GM19467 (cell line): ENCODE results near the gene CD46.

Source experiments
- ATAC-seq: cut with Tn5 transposase; IDR thresholded peaks from one replicate; pipeline ENCODE4 v1.9.1; 2021; ENCODE audit warnings: mild to moderate bottlenecking, moderate library complexity; ENCODE audit not compliant: unreplicated experiment

The CD46 gene

GRCh38 chr1:207812778-207813511, 61.1 kb downstream of the CD46 start:
- ATAC-seq = no peak

- no peak for ATAC-seq
Observed at GRCh38 chr1:207813512-207813881, 61.6 kb downstream of the CD46 start.

- ATAC-seq = no peak
Observed at GRCh38 chr1:207813946-207814345, 62.1 kb downstream of the CD46 start.

- ATAC-seq = no peak
Observed at GRCh38 chr1:207814469-207814868, 62.6 kb downstream of the CD46 start.

GRCh38 chr1:207815466-207815865, 63.6 kb downstream of the CD46 start:
- ATAC-seq = no peak

- ATAC-seq = no peak
Observed at GRCh38 chr1:207815913-207816291, 64.0 kb downstream of the CD46 start.

- no peak for ATAC-seq
Observed at GRCh38 chr1:207817166-207817565, 65.3 kb downstream of the CD46 start.

GRCh38 chr1:207817778-207818751, 66.2 kb downstream of the CD46 start:
- no peak for ATAC-seq

- no peak for ATAC-seq
Observed at GRCh38 chr1:207818971-207819451, 67.2 kb downstream of the CD46 start.

GRCh38 chr1:207820568-207821463, 69.0 kb downstream of the CD46 start:
- ATAC-seq = no peak

- no peak for ATAC-seq
Observed at GRCh38 chr1:207821464-207822045, 69.7 kb downstream of the CD46 start.

- ATAC-seq = peak; percentile 32
Observed at GRCh38 chr1:207822124-207822601, 70.3 kb downstream of the CD46 start.

GRCh38 chr1:207822602-207823451, 71.0 kb downstream of the CD46 start:
- ATAC-seq = peak; percentile 60

- no peak for ATAC-seq
Observed at GRCh38 chr1:207823531-207823879, 71.7 kb downstream of the CD46 start.

GRCh38 chr1:207823880-207824566, 72.2 kb downstream of the CD46 start:
- no peak for ATAC-seq

GRCh38 chr1:207824691-207825408, 73.0 kb downstream of the CD46 start:
- ATAC-seq = no peak

GRCh38 chr1:207825409-207825695, 73.5 kb downstream of the CD46 start:
- no peak for ATAC-seq

- peak; percentile 63 for ATAC-seq
Observed at GRCh38 chr1:207825719-207826556, 74.1 kb downstream of the CD46 start.
